GM04503 (cell line): ENCODE results near the gene HOXC4.

Experiments
- DNase-seq: peaks from one replicate; pipeline ENCODE4 v3.0.0-alpha.2; 2012; ENCODE audit warnings: low read depth

Gene HOXC4

DNA sequence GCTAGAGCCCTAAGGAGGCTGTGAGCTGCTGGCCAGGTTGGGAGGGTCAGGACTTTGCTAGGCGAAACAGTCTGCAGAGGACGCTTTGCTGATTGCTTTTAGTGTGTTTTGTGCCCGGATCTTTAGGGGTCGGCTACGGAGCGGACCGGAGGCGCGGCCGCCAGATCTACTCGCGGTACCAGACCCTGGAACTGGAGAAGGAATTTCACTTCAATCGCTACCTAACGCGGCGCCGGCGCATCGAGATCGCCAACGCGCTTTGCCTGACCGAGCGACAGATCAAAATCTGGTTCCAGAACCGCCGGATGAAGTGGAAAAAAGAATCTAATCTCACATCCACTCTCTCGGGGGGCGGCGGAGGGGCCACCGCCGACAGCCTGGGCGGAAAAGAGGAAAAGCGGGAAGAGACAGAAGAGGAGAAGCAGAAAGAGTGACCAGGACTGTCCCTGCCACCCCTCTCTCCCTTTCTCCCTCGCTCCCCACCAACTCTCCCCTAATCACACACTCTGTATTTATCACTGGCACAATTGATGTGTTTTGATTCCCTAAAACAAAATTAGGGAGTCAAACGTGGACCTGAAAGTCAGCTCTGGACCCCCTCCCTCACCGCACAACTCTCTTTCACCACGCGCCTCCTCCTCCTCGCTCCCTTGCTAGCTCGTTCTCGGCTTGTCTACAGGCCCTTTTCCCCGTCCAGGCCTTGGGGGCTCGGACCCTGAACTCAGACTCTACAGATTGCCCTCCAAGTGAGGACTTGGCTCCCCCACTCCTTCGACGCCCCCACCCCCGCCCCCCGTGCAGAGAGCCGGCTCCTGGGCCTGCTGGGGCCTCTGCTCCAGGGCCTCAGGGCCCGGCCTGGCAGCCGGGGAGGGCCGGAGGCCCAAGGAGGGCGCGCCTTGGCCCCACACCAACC, 23.9 kb upstream of the HOXC4 start:
- no peak for DNase-seq

DNA sequence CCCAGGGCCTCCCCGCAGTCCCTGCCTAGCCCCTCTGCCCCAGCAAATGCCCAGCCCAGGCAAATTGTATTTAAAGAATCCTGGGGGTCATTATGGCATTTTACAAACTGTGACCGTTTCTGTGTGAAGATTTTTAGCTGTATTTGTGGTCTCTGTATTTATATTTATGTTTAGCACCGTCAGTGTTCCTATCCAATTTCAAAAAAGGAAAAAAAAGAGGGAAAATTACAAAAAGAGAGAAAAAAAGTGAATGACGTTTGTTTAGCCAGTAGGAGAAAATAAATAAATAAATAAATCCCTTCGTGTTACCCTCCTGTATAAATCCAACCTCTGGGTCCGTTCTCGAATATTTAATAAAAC, 23.2 kb upstream of the HOXC4 start:
- DNase-seq: no peak

DNA sequence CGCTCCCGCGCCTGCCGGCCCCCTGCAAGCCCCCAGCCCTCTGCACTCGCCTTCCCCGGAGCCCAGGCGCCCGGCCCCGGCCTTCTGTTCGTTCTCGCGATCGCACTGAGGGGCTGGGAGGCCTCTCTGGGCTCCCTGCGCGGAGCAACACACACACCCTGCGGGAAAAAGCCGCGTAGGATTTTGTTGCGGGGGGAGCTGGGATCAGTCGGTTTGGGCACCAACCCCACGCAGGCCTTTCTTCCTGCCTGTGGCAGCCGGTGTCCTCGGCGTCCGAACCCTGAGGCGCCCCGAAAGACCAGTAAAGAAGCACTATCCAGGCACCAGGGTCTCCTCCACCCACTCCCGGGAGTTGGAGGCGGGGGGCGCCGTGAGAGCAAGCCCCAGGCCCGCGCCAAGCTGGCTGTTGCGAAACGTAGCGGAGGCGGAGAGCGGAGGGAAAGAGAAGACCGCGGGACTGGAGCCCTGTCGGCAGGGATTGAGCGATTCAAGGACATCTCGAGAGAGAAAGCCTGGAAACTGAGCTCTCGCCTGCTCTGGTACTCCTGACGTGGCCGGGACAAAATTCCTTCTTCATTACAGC, 22.7 kb upstream of the HOXC4 start:
- DNase-seq: no peak

DNA sequence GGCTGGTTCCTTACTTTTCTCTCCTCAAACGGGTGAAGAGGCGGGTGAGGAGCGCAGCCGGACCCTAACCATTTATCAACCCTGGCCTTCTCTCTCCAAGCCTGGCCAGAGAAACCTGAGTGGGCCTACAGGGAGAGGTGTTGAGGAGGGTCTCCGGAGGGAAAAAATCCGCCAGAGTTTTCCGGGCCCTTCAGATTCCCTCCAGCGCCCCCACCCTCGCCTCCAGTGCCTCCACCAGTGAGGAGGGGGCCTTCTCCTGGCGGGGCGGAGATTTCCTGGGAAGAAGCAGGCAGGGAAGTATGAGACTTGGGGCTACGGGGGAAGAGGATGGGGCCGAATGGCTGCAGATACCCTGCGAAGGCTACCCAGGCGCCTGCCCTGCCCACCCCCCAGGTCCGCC, 22.2 kb upstream of the HOXC4 start:
- no peak for DNase-seq

DNA sequence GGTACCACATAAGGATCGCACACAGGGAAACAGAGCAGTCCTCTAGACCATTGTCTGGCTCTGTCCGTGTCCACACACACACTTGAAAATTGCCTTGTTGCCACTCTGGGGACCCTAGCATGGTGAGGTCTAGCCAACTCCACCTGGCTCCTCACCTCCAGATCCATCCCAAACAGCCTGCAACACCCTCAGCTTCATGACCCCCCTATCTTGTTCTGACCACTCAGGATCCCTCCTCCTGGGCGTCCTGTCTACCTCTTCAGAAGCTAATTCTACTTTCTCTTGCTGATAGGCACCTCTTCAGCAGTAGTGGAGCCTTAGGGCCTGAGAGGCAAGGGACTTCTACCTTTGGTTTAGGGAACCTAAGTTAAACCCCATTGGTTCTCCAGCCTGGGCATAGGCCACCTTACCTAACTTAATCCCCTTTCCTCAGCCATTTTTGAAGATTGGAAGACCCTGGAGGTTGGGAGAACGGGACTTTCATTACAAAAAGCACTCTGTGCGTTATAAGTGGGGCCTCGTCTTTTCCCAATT, 21.5 kb upstream of the HOXC4 start:
- DNase-seq: no peak

DNA sequence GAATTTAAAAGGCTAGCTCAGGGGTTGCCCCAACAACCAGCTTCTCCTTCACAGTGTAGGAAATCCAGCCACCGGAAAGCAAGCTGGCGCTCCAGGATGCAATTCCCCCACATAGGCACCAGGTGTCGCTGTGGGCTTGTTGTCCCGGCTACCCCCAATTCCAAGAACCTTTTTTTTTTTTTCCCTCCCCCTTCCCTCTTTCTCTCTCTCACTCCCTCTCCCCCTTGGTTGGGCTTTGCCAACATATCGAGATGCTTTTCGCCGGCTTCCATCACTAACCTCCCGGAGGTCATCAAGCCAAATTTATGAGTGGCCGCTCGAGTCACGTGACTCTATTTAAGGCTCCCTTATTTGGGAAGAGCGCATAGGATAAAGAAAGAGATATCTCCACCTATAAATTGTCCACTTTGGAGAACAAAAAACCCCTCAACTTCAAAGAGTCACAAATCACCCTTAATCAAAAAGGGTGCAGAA, 21.0 kb upstream of the HOXC4 start, which contains the start of gene HOXC5:
Gene HOXC5, plus strand, starts transcription at position 424 of the 474 bp plus-strand sequence. CDS start 73 bp downstream, outside the sequence.
- DNase-seq: no peak

DNA sequence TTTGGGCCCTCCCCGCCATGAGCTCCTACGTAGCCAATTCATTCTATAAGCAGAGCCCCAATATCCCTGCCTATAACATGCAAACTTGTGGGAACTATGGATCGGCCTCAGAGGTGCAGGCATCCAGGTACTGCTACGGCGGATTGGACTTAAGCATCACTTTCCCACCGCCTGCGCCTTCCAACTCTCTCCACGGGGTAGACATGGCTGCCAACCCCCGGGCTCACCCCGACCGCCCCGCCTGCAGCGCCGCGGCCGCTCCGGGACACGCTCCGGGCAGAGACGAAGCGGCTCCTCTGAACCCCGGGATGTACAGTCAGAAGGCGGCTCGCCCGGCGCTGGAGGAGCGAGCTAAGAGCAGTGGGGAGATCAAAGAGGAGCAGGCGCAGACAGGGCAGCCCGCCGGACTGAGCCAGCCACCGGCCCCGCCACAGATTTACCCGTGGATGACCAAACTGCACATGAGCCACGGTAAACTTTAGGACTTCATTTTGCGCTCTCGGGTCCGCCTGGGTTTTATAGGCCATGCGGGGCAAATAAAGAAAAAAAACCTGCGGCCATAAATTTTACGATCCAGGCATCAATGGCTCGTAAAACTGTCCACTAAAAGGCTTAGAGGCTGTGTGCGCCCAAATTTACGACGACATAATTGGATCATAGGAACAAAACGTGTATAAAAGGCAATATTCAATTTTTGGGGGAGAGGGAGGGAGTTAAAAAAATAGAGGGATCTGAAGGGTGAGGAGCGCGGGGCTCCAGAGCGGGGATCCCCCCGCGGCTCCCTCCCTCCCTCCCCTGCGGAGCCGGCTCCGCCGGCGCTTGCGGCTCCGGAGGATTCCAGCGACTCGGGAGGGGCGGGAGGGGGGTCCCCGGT, 20.3 kb upstream of the HOXC4 start:
- DNase-seq: no peak

DNA sequence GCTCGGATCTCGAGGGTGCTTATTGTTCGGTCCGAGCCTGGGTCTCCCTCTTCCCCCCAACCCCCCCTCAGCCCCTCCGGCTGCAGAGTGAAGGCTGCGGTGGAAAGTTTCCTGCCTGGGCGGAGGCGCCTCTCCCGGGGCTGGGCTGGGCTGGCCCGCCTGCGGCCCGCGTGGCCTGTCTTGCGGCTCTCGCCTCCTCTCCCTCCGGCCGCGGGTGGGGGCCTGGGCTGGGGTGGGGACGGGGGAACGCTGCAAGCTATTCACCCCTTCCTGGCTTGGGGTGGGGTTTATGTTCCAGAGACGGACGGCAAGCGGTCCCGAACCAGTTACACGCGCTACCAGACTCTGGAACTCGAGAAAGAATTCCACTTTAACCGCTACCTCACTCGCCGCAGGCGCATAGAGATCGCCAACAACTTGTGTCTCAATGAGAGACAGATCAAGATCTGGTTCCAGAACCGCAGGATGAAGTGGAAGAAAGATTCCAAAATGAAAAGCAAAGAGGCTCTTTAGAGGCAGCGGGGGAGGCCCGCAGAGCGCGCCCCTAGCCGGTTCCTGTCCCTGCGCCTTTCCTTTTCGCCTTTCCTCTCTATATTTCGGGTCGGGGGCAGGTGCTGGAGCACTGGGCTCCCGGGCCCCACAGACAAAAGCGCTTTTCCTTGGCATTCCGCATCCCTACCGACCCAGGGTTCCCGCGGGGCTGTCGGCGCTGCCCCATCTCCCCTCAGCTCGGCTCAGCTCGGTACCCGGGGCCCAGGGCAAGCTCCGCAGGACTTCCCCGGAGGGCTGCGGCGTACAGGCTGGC, 19.5 kb upstream of the HOXC4 start:
- no peak for DNase-seq

DNA sequence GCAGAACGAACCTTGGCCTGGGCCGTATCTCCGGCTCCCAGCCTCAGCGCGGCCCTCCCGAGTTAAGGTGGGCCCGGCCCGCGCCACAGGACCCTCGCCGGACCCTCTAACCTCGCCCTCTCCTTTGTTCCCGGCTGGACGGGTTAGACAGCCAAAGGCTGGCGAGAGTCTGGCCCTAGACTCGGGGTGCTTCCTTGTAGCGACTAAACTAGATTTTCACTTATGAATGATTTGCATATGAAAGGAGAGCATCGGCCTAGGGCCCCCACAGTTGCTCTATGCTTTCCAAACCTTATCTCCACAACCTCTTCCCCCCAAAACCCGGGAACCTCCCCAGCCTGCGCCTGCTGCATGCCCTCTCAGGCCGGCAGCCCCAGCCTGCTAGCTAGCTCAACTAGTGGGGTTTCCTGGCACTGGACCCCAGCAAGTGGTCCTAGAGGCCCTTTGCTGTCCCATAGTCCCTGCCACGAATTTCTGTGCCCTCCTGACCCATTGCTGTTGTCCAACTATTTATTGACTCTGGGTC, 18.8 kb upstream of the HOXC4 start:
- DNase-seq: no peak

DNA sequence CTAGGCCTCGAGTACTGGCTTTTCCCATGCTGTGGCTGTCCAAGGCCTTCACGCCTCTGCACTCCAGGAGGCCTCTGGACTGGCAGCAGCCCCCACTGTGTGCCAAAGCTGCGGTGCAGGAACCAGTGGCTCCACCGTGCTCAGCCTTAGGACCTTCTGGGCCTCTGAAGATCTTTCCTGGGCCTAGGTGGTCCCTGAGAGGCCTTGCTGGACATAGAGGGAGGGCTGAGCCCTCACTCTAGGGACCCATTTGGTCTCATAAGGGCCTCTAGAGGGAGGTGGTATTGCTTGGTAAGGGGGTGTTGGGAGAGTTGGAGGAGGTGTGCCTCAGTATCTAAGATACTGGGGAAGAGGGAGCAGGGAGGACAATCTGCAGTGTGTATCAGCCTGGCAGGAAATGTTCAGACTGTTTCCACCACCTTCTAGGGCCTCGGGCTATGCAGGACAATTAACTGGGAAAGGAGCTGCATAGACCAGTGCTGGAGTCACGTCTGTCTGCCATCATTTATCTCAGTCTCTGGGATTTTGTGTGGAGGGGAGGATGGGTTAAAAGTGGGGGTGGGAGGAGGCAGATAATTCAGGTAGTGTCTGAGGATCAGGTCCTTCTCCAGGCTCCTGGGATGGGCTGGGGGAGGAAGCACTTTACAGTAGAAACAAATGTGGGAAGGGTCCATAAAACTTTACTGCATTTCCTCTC, 17.9 kb upstream of the HOXC4 start:
- DNase-seq: no peak

DNA sequence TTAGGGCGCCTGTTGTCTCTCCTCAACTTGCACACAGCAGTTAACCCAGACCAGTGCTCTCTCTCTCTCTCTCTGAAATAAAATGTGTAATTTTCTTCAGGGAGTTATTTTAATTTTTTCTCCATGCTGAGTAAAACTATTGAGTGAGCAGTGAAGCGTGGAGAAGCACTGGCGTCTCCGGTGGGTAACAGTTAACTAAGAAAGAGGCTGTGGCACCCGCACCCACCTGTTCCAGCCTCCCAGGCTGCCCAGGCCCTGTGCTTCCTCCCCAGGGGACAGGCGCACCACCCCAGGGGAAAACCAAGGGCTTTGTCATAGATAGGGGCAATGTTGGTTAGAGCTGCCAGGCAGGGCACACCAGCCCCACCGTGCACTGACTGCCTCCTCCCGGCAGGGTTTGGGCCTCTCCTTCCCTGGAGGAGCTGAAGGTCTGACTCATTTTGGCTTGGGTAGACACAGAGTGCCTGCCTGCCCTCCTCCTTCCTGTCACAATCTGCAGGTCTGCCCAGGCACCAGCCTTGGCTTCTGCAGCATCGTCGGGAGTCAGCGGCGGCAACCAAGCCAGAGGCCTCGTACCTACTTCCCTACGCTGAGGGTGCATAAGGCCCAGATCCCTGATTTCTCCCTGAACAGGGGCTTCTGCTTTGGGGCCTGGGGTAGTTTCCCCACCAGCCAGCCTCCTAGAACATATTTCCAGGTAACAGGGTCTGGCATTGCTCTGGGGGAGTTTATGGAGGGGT, 16.8 kb upstream of the HOXC4 start:
- no peak for DNase-seq

DNA sequence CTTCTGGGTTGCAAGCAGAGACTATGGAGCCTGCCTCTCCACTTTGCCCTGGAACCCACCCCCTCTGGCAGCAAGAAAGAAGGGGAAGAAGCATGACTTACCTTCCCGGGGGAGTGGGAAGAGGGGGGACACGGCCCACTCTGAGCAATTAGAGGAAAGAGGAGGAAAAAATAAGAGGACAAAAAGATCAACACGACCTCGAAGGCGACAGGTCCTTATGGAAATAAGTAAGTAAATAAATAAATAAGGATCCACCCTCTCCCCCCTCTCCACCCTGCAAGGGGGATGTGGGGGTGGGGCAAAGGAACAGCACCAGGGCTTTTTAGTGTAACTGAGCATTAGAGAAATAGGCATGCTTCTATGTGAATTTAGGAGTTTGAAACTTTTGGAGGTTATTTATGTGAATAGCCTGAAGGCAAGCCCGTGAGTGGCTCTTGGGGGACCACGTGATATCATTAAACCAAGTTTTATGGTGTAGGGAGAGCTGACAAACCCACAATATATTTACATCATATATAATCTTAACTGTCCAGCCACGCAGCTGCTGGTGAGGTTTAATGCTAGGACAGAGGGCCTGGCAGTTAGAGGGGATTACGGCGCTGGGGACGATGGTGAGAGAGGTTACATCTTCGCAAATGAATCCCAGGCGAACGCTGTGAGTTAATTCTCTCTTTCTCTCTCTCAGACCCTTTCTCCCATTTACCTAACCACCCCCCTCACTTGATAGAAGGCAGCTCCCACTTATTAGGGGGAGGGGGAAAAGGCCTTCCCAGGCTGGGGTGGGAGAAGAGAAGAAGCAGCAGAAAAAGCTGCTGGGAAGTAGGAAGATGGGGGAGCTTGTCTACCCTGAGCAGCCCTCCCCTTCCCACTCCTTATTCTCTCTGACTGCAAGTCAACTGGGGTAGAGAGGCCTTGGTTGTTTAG, 16.0 kb upstream of the HOXC4 start:
- DNase-seq: no peak

DNA sequence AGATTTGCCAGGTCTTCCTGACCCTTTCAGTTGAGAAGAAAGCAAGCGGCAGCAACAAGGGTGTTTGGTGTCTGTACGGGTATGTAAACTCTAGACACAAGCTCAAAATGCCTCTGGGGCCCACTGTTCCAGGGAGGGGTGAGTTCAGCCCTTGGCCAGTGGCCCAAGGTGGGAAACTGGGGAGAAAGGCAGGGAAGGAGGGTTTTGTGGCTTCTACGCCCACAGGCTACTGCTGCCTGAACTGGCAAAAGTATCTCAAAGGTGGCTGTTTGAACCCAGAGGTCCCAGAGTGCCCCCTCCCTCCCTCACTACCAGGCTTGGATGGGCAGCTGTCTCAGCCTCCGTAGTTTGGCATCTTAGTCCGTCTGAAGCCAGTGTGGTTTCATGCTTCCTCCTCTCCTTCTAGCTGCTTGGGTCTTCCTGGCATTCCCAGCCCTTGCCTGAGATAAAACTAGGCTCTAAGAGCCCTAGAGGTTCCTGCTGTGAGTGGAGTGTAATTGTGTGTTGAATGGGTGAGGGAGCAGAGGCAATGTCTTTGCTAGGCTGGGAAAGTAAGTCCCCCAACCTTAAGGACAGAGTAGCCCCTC, 15.3 kb upstream of the HOXC4 start:
- DNase-seq: no peak

DNA sequence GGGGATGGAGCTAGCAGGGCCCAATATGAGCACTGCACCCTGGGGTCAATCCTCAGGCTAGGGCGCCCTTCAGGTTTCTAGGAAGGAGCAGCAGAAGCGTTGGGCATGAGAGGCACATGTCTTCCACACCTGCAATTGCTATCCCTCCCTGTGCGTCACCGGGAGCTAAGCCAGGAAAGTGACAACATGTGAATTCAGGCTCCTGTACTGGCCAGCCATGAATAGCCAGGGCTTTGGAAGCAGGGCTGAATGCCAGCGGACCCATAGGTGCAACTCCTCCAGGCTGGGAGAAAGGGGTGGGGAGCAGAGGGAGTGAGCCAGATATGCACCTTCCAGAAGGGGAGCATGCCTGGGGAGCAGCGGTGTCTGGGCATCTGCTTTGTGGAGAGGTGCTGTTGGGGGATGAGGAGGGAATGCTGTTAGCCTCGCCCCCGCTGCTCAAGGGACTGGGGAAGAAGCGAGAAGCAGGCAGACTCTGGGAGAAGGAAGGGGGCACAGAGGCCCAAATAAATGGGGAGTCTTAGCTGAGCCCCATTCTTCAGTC, 14.7 kb upstream of the HOXC4 start:
- no peak for DNase-seq

DNA sequence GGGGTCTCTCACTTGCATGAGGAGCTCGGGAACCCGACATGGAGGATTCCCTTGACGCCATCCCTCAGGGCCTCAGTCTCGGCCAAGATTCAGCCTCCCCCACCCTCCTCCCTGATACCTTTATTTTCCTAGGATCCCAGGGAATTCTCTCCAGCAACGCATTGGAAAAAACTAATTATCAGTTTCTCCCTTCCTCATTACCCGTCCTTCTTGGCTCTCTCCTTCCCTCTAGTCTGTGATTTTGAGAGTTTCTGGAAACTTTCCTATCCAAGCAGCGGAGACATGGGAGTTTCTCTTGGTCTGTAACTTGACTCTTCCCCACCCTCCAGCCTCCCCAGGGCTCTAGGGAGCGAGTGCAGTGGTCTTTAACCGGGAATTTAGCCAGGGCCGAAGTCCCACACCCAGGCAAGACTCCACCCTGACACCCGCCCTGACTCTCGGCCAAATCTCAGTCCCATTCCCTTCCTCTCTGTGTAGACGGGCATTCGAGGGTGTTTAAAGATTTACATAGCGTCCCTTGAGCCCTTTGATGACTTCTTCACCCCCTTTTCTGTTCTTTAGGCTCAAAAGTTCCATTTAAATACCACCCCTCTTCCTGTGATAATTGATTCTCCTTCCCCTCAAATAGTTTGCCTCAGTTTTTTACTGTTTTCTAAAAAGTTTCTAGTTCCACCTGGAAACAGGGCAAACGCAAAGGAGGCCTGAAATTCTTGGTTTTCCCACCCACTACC, 14.1 kb upstream of the HOXC4 start:
- no peak for DNase-seq

DNA sequence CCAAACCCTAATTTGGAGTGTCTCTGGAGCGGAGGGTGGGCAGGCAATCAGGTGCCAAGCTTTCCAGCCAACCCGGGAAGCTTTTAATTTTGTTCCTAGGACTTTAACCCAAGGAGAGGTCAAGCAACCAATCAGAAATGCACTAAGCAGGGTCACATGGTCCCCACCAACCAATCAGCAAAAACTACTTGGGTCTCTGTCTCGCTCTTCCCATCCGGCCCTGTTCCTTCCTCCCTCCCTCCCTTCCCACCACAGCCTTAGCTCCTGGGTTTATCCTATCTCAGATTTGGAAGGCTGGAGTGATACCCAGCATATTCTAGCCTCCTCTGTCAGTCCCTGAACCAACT, 13.5 kb upstream of the HOXC4 start:
- DNase-seq: no peak

DNA sequence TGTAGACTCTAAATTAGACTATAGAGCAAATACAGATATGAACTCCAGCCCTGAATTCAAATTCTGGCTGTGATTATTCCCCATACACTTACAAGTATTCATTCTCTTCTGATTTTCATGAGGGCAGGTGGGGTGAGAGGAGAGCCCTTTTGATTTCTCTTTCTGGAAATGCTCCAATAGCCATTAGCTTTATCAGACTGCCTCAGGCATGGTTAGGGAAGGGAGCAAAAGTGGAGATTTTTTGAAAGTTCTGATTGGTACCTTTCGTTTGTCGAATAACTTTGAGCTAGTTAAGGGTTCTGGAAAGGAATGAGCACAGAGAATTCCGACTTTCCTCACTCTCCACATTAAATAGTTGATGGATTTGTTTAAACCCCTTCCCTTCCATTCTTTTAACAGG, 13.0 kb upstream of the HOXC4 start:
- DNase-seq: no peak
